ENCODE measurements around the gene WNT5A. TPM values are rescaled to one million over a fixed set of nuclear protein-coding genes. Genes with fewer than 3 reads are reported as not detected.

WNT5A gene
- total and polyA plus RNA-seq, 2 of the 4 experiments (the other 2 are of a cell fraction) = 224 to 231 TPM

DNA sequence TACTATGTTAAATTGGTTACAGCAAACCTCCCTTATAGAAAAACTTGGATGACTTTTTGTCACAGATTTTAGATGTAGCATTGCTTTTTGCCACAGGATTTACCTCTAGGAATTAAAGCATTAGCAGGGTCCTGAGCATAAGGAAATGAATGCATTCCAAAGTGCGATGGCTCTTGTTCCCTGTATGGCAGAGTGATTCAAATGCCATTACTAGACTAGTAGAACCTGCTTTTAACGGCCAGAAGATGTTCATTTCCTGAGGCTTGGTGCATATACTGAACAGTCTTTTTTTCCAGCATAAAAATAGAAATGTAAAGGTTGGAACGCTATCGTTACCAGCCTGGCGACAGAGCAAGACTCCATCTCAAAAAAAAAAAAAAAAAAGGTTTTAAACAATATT, 59.4 kb downstream of the WNT5A start:
- in situ Hi-C loops (cut with MboI; ENCODE audit: low sequenced_read_pairs) (no loop called here), dilution Hi-C loops (cut with HindIII; ENCODE audit: low sequenced_read_pairs, unreplicated experiment) (no loop called here), intact Hi-C loops (cut with micrococcal nuclease) (no loop called here)
- CTCF ChIA-PET = no interaction called here
- no peak for ATAC-seq (ENCODE audit: low read depth)
- H3K79me1 ChIP-seq (ENCODE audit: low read depth in 1 of 2, low read length in 2 of 2) = no peaks in the 10 kb centered on the region
- H4K8ac ChIP-seq (ENCODE audit: low read depth in 2 of 2, low read length in 2 of 2) = no peak overlapping the region
- H2BK15ac ChIP-seq (ENCODE audit: low read depth, low read length) = no peak overlapping the region
- POLR2A ChIA-PET (ENCODE audit: unreplicated experiment) = no interaction called here
- no peak overlapping the region for H2AFZ ChIP-seq (replicated peaks; ENCODE audit: low read length, poor library complexity)
- no peak overlapping the region for H2BK5ac ChIP-seq (ENCODE audit: low read depth, low read length, poor library complexity, severe bottlenecking)
- H3K14ac ChIP-seq (replicated peaks; ENCODE audit: low read depth, low read length) = no peak overlapping the region
- no peak overlapping the region for H2AK5ac ChIP-seq (ENCODE audit: low read depth, low read length)
- 0 out of 2 replicates have a peak, but pooled peaks cover 3% of the 10 kb centered on the region for H3K9me1 ChIP-seq (ENCODE audit: insufficient read depth, low read length)
- no peak overlapping the region for H3K18ac ChIP-seq (ENCODE audit: low read depth, low read length)
- no peak overlapping the region for H2BK20ac ChIP-seq (ENCODE audit: low read depth, low read length)
- H3K9me3 ChIP-seq (ENCODE audit: control insufficient read depth, insufficient read depth, low read length) = peaks cover 3% of the 10 kb centered on the region
- H3K27ac ChIP-seq (ENCODE audit: insufficient read depth, low read length) = no peak overlapping the region
- H2AK9ac ChIP-seq (replicated peaks; ENCODE audit: low read depth, low read length, poor library complexity) = no peak overlapping the region
- H3K4me2 ChIP-seq (ENCODE audit: low read depth, low read length) = no peak overlapping the region
- H3K36me3 ChIP-seq (ENCODE audit: control insufficient read depth, insufficient read depth, low read length) = no peaks in the 10 kb centered on the region
- no peaks in the 10 kb centered on the region for H4K20me1 ChIP-seq (ENCODE audit: insufficient read depth, low read length)
- H3K56ac ChIP-seq (ENCODE audit: extremely low read depth, insufficient read depth, low read length) = no peak overlapping the region
- H2BK120ac ChIP-seq (ENCODE audit: low read depth, low read length) = no peak overlapping the region
- H3K23ac ChIP-seq (ENCODE audit: low read depth, low read length) = no peak overlapping the region
- TF ChIP-seq RAD21 (IDR thresholded peaks at IDR 0.05; ENCODE audit: low read length) = no peak
- no peak overlapping the region for H4K5ac ChIP-seq (ENCODE audit: low read depth, low read length)
- peaks cover 2% of the 10 kb centered on the region for H3K4me1 ChIP-seq (ENCODE audit: control insufficient read depth, insufficient read depth, low read length)
- no TSS peak for BruUV-seq (replicated peaks)
- H4K91ac ChIP-seq (ENCODE audit: insufficient read depth, low read depth, low read length) = no peak overlapping the region
- no peak overlapping the region for H3K9ac ChIP-seq (ENCODE audit: low read depth, low read length)
- 100% methylated on average over 1 of the region's 5 CpGs; no CpG with 5 or more reads in 1 of the 2 experiments for WGBS, 2 experiments (ENCODE audit: extremely low coverage in 2 of 2, insufficient read length in 1 of 2)
- H3K27me3 ChIP-seq (ENCODE audit: control insufficient read depth, insufficient read depth, low read length) = no peaks in the 10 kb centered on the region
- no peak overlapping the region for H3K4ac ChIP-seq (ENCODE audit: low read depth, low read length)
- H3K4me3 ChIP-seq (ENCODE audit: insufficient read depth, low read depth, low read length) = no peak overlapping the region
- no peak for DNase-seq

All from IMR-90 (cell line).